NCI-H69 (cell line): ENCODE results near the gene CYTH4.
"Not testable (repeated sequence)": the region's sequence is repeated elsewhere in the genome, so short reads cannot be mapped to it uniquely, and the experiment has no call there.

Experiments used
- DNase-seq: peaks from one replicate; lab custom pipeline; 2025; lab: John Stamatoyannopoulos, UW

Gene CYTH4, protein sequence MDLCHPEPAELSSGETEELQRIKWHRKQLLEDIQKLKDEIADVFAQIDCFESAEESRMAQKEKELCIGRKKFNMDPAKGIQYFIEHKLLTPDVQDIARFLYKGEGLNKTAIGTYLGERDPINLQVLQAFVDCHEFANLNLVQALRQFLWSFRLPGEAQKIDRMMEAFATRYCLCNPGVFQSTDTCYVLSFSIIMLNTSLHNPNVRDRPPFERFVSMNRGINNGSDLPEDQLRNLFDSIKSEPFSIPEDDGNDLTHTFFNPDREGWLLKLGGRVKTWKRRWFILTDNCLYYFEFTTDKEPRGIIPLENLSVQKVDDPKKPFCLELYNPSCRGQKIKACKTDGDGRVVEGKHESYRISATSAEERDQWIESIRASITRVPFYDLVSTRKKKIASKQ

DNA sequence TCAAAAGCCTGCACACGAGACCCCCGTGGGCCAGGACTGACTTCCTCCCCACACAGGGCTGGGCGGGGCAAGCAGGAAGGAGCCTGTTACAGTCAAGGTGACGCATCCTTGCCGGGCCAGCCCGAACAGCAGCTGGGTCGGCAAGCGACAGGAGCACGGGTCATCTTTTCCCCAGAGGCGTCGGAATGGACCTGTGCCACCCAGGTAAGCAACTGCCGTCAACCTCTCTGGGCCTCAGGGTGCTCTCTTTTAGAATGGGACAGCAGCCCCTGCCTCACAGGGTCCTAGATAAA, at the start of gene CYTH4:
Gene CYTH4, plus strand, starts transcription at position 124 of the 293 bp plus-strand sequence. Its CDS starts 62 bp downstream, at position 186.
- DNase-seq: no peak

DNA sequence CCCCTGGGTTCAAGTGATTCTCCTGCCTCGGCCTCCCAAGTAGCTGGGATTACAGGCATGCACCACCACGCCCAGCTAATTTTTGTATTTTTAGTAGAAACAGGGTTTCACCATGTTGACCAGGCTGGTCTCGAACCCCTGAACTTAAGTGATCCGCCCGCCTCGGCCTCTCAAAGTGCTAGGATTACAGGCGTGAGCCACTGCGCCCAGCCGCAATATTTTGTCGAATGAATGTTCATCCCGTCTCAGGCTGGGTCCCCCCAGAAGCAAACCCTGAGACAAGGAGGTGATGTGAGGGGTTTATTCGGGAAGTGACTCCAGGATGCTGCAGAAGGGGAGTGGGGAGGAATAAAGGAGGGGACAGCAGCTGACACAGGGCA, 48.9 kb upstream of the CYTH4 start:
- DNase-seq: not testable (repeated sequence)

DNA sequence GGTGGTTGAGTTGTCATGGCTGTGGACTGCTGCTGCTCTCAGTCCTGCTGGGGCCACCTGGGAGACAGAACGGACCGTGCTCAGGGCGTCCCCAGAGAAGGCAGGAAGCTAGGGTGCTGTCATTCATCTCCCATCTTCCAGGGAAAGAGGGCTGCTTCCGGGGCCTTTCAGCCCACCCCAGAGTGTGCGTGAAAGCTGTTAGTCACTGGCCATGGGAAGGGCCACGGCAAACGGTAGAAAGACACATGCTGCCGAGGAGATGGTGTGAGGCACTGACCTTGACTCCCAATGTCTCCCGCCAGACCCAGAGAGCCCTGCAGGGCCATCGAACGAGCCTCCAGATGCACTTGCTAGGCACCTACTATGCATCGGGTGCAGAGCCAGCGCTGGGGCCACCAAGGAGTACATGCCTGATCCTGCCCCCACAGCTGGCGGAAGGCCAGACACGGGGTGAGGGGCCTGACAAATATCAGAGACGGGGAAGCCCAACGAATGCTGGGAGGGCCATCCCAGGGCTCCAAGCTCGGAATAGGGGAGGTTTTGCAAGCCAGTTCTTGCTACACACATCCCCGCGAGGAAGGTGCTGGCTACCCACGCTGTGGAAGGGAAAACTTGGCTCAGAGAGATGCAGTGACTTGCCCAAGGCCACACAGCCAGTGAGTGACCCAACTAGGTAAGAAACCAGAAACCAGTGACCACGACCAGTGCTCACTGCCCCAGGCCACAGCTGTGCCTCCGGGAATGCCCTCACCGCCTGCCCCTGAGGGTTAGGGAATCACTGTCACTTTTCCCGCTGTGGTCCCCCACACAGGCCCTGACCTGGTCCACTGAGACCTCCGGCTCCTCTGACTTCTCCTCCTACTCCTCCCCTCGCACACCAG, 48.3 kb upstream of the CYTH4 start:
- DNase-seq: no peak

DNA sequence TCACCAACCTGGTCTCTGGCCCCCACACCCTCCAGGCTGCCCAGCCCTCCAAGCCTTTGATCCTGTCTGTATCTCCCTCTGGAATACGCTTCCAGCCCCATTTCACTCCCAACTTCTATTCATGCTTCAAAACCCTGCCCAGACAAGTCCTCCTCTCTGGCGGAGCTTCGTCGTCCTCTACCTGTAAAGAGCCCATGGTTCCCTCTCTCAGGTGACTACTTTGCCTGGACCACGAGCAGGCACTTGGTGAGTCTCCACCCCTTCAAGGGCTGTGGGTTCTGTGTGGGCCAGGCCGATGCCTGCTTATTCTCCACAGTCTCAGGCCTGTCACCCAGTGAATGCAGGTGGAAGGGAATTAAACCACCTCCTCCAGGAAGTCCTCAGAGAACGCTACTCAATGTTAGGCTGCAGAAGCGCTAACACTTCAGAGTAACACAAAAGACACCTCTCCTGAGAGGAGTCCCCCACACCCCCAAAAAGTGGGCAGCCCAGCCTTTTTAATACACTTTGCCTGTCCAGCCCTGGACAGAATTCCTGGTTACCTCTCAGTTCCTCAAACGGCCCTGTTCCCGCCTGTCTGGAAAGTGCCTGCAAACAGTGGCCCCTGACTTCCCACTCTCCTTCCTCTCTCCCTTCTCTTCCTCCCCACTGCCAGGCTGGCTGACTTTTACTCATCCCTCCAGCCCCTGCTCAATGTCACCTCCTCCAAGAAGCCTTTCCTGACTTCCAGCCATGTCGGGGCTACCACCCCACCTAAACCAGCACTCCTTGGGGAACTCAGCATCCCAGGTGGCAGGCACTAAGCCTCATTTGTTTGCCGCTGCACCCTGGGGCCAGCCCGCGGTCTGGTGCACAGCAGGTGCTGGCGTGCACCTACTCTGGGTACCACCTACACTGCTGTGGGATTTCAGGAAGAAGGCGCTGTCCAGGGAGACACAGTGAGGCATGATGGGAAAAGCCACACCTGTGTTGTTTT, 47.3 kb upstream of the CYTH4 start:
- no peak for DNase-seq

DNA sequence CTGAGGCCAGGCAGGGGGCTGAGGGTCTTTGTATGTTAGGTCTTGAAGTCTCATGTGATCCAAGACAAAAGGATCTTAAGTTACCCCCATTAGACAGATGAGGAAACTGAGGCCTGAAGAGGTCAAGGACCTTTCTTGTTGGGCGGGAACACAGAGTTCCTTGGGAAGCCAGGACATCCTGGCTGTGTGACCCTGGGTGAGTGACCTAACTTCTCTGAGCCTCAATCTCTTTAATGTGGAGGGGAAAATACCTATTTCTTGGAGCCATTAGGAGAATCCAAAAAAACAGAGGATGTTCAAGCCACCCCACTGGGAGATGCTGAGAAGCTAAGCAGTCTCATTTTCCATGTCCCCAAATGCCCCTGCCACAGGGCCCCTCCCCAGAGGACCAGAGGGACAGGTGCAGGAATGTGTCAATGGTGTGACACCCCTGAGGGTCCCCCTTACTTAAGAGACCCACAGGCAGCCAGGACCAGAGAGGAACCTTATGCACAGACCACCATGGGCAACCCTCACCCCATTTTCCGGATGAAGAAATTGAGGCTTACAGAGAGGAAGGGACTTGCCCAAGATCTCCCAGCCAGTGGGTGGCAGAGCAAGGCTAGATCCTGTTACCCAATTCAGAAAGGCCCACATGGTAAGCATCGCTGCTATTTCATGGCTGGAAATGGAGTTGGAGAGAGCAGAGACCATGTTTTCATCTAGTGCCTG, 46.3 kb upstream of the CYTH4 start:
- DNase-seq: no peak

DNA sequence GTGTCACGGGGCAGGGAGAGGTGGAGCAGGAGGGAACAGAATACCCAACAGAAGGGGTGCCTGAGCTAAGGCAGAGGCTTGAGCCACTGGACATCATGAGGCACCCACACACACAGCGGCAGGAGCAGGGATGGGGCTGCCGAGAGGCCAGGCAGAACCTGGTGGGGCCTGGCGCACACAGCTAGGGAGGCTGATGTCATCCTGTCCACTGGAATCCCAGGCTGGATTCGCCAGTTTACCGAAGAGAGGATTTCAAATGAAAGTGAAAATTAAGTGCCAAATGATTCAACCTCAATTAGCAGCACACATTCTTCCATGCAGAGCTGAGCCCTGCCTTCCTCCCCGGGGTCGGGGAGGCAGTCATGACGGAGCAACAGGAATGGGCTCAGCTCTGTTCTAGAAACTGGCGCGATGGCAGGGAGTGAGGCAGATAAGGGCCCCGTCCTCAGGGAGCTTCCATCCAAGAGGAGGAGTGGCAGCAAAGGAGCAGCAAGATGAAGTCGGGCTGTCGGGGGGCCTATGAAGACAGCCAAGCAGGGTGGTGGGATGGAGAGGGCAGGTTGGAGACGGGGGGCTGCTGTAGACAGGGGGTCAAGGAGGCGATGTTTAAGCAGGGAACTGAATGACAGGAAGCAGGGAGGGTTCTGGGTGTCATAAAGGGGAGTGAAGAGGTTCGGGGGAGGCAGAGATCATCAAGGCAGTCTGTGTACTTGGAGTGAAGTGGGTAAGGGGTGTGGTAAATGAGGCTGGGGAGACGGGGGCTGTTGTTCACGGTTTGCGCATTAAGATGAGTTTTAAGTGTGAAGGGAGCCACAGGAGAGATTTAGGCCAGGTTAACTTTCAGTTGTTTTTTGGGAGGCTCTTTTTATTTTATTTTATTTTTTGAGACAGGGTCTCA, 44.7 kb upstream of the CYTH4 start:
- no peak for DNase-seq

DNA sequence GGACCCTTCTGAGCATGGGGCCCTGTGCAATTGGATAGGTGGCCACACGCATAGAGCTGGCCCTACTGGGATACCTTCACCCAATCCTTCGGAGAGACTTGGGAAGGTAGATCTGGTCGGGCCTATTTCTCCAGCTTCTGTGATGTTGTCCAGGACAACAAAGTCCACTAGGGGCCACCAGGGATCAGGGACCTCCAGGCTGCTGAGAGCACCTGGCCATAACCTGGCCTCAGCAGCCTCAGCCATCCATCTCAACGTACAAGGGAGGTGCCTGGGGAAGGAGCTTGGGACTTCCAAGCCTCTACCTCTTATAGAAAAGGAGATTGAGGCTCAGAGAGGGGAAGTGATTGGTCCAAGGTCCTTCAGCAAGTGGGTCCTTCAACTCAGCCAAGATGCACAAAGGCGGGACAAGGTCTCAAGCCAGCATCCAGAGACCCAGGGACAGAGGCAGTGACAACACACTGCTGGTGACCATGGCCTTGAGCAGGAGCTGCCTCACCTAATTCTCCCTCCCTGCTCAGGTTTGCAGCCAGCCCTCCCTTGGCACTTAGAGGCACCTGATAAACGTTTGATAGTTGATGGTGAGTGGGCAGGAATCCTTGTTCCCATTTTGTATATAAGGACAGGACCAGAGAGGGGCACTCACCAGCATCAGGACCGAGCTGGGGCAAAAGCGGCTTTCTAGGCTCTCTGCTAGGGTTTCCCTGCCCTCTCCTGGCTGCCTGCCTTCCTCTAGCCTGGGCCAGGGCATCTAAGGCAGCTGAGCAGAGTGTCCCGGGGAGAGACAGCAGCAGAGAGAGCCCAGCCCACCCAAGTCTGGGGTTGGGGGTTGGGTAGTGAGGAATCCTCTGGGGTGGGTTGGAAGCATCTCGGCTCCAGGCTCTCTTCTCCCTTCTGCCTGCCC, 42.7 kb upstream of the CYTH4 start:
- DNase-seq: no peak

DNA sequence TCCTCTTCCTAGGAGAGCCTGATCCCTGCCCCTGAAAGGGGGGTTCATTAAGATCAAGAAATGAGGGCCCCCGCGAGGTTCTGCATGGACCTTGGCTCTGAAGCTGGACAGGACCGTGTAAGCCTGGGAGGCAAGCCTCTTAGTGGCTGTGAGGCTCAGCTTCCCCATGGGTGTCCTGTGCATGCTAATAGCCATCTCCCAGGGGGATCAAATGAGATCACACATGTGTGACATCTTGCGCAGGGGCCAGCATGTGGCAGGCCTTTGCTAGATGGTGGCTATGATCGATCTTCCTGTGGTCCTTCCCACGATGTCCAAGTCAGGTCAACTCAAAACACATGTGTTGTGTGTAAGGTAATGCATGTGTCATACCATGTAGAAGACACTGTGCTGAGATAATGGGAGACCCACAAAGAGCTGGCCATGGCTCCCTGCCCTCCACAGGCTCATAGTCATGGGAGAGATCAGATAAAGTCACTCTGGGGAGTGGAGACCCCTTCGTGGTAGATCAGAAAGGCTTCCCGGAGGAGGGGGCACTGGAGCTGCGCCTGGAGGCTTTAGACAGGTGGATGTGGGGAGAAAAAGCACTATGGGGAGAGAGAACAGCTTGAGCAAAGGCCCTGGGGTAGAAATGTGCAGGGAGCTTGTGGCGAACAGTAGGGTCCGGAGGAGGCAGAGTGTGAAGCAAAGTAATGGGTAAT, 41.9 kb upstream of the CYTH4 start:
- no peak for DNase-seq

DNA sequence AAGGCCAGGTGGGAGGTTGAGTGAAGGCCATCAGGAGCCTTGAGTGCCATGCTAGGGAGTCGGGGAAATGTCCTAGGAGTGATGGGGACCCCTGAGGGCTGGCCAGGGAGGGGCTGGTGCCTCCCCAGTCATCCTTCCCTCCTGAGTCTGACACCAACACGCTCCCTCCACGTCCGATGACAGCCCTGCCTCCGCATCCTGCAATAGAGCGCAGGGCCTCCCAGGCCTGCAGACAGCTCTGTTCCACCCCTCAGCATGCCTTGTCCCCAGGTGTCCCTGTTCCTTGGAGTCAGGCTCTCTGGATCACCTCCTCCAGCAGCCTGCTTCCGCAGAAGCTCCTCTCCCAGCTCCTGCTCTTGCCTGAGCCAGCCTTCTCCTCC, 41.4 kb upstream of the CYTH4 start:
- no peak for DNase-seq

DNA sequence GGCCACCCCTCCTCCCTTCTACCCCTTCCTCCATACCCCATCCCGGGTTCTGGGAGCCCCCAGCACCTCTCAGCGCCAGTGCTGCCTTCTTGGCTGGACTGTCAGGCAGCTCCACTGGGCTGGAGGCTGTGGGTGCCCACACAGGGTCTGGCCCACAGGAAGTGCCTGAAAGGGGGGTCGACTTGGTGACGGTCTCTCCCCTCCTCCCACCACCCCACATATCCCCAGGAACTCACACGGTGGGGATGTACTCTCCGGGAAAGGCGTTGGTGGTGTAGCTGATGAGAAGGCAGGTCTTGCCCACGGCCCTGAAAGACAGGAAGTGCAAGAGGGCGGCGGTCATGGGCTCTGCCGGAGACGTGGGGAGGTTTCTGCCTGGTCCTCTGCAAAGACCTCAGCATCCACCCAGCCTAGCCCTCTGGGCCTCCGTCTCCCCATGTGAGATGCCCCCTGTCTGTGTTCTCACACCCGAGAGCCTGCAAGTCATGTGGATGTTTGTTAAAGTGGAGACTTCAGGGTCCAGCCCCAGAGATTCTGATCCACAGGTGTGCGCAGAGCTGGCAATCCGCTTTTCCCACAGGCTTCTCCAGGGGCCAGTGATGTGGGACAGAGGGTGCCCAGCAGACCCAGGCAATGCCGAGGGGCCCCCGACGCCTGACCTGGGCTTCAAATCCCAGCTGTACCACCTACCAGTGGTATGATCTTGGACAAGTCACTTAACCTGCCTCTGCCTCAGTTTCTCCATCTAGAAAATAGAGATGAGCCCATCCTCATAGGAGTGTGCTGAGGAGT, 40.8 kb upstream of the CYTH4 start:
- no peak for DNase-seq

DNA sequence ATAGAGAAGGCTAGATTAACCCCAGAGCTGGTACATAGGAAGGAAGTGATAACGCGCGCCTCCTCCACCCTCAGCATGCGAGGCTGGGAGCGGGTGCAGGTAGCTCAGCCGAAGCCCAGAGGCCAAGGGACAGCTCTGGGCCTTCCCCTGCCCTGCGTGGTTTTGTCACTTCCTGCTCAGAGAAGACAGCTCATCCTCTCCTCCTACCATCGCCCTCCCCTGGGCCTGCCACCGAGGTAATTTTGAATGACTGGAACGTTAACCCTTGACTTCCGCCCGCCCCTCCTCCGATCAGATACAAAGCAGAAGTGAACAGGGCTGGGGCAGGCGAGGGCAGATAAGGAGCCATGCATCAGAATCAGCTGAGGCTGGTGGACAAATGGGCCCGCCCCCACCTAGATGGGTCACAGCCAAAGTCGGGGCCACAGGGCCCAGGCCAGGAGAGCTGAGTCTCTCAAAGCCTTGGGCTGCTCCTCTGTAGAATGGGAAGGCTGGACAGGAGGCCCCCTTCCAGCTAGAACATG, 39.9 kb upstream of the CYTH4 start:
- no peak for DNase-seq

DNA sequence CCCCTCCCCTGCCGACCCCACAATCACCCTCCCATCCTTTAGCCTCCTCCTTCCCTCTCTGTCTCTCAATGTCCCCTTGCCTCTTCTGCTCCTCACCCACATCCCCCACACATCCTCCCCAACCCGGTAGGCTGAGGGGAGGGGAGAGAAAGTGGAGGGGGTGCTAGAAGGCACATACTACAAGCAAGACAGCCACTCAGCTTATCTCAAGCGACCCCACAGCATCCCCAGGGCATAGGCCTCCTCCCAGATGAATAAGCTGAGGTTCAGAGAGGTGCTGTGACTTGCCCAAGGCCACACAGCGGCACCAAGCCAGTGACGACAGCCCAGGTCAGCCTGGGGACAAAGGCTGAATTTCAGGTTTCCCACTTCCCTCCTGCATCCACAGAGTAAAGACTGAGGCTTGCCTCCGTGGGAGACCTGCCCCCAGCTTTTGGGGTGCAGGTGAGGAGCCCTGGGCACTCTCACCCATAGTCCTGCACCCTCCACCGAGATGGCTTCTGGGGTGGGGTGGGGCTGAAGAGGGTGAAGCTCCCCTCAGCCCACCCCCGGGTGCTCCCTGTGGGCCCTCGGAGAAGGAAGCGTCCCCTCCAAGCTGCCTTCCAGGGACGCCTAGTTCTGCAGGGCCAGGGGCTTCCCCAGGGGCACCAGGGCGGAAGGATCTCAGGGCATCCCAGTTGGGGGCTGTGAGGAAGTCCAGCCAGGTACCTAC, 38.8 kb upstream of the CYTH4 start:
- no peak for DNase-seq

DNA sequence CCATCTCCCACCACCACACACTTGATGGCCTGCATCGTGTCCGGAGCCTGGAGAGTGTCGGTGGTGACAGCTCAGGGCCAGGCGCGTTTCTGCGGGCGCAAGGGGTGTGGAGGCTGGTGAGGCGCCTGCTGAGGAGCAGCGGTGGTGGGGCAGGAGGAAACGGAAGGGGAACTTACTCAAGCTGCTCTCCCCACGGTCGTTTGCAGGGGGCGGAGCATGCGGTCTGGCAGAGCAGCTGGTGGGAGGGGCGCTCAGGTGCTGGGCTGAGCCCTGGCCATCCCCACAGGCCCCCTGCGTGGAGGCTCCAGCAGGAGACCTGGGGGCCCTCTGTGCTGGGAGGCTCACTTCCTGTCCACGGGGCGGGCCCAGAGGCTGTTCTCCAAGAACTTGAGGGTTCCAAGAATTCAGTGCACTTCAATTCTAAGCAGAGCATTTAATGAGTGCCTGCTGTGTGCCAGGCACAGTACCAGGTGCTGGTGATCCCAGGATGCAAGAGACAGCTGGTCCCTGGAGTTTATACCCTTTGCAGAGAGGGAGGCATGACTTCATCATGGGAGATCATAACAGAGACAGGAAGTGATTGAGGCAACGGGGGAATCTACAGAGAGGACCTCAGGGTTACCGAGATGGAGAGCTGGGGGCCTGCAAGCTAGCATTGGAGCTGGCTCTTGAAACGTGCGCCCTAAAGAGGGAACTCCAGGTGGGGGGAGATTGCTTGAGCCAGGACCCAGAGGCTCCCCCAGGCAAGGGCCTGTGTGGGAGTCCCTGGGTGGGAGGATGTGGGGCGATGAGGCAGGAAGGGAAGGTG, 38.0 kb upstream of the CYTH4 start, which contains the start of gene RAC2:
Gene RAC2, minus strand, starts transcription at position 156 of the 808 bp plus-strand sequence. Its CDS starts 121 bp downstream, at position 35.
- DNase-seq: peak; percentile 54

DNA sequence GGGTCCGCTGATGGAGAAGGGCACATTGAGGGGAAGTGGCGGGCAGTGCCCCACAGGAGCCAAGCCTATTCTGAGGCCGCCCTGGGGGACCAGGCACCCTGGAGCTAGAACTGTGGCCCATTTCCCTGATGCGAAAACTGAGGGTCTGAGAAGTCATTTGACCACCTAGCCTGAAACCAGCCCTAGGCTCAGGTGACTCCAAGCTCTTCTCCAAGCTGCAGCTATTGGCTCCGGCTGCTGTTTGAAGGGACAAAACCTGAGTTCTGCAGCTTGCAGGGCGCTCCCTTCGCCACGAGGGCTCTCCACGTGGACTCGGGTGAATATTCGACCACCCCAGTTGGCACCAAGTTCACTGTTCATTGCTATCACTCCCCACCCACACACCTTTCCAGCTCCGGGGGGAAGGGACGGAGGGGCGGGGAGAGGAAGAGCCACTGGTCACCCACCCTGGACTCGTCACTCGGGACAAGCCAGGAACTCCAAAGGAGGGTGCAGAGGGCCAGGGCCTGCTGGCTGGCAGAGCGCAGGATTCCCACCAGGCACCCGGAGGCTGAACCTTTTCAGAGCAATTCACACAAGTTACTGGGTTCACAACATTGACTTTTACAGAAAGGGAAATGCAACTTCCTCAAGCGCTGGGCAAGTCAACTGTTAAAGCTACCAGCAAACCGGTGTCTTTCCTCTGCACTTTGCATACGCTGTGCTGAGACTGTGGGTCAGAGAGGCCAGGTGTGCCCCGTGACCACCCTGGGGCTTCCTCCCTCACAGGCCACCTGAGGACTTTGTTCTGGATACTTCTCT, 37.2 kb upstream of the CYTH4 start:
- DNase-seq: no peak

DNA sequence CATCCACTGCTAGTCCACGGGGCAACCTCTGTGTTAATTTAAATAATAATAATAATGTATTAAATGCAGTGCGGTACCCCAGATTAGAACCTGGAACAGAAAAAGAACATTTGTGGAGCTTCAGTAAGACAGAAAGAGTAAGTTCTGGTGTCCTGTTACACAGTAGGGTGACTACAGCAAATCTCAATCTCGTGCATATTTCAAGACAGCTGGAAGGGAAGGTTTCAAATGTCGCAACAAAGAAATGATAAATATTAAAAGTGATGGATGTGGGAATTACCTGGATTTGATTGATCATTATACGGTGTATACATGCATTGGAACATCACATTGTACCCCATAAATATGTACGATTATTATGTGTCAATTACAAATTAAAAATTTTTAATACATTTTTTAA, 36.6 kb upstream of the CYTH4 start:
- no peak for DNase-seq
